Skin of body (tissue), 2 donors: ENCODE data around the gene ETFA. TPM values are rescaled to one million over a fixed set of nuclear protein-coding genes. Genes with fewer than 3 reads are reported as not detected.

Experiments
- DNase-seq: peaks from one replicate; lab custom pipeline; 2025; lab: John Stamatoyannopoulos, UW
- total RNA-seq: library from RNA; depleted of rRNA; stranded (reverse); fragments of >200 nt; gene quantifications from one replicate; pipeline ENCODE4 v1.2.3, GENCODE V29; 2014

The ETFA gene
- 71.6 TPM for total RNA-seq

DNA sequence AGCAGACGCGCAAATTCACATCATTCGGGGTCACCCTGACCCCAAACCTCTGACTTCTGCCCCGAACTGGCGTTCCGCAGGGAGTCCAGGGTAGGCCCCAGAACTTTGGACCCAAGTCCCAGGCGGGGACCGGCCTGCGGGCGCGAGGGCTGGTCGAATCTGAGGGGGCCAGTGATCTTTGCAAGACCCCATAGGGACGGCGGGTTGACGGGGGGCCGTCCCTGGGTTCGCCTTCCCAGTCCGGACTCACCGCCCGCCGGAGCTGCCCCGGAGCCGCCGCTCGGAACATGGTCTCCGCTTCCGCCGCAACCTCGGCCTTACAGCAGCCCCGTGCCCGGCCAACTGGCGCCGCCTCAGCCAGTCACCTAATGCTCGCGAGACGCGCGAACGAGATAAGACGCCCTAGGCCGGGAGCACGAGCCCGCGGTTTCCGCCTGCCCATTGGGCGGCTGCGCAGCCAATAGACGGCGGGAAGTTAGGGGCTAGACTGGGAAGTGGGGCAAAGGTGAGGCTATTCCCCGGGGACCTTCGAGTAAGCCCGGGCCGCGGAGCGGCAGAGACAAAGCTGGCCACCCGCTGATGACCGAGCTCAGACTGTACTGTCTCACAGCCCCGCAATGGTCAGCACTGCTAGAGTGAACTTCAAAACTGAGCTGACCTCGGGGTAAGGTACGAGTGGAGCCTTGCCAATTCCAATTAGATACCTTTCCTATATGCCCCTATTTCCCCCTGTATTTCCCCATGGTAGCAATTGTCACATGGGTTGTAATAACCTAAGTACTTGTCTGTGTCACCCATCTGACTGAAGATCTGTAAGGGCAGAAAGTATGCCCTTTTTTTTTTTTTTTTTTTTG is at the start of gene ETFA:
Gene ETFA (minus strand): TSS at position 370 of the 854 bp plus-strand sequence. CDS start 81 bp downstream, at position 289.
- DNase-seq: peak; percentile 86

DNA sequence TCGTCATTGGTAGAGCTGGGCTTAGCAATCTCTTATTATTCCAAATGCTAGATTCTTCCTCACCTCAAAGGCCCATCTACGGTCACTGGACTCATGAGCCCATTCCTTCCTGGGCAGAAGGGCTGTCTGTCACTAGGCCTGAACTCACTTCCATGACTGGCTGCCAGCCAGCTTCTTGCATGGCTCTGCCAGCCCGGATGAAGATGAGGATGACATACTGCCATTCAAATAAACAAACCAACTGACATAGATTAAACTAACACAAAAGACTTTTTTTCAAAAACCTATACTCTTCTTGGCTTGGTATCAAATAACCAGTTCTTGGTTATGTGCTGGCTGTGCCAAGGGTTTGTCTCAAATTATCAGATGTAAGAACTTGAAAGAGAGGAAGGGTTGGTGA is 49.1 kb upstream of the ETFA start:
- no peak for DNase-seq

DNA sequence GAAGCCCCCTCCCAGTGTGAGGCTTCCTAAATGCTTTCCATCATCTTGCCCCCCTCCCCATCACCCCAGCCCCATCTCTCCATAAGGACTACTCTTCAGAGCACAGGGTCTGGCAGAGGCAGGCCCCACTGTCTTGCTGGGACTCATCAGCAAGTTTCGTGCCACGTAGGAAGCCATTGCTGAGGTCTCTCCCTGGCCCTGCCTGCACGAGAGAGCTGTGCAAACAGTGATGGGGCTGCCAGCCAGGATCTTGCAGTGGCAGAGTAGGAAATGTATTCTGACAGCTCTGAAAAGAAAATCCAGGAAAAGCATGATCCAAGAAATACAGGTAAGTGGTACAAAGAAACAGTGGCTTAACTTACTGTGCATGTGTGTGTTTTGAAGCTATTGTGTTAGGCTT is 47.9 kb upstream of the ETFA start:
- no peak for DNase-seq

DNA sequence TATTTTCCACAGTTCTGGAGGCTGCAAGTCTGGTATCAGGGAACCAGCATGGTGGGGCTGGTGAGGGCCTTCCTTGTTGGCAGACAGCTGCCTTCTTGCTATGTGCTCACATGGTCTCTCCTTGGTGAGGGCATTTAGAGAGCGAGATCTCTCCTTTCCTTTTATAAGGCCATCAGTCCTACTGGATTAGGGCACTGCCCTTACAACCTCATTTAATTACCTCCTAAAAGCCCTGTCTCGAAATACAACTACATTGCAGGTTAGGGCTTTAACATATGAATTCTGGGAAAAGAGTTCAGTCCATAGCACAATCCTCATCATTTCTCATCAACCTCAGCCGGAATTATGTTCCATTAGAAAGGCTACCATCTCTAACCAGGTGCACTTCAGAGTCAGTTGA is 47.2 kb upstream of the ETFA start:
- no peak for DNase-seq

DNA sequence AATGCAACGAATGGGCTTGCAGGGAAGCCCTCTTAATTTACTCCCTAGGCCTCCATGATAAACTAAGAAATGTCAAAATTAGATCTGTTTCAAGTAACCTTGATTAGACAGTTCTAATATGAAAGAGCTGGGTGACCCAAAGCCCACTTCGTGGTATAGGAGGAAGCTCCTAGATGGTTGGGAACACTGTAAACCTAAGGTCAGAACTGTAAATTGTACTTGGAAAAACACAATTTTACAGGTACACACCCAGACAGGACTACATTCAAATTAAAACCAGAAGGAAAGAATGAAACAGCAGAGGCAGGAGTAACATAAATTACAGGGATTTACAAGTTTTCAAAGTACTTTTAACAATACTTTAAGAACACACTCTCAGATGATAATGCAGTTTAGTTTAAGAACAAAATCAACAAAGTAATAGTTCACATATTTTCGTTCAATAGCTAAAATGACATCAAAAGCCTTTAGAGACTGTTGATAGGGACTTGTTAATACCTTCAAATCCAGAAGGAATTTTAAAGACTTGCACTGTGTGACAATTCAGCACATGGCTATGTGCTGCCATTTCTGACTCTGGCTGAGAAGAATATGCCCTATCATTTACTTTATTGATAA is 43.7 kb upstream of the ETFA start:
- no peak for DNase-seq

DNA sequence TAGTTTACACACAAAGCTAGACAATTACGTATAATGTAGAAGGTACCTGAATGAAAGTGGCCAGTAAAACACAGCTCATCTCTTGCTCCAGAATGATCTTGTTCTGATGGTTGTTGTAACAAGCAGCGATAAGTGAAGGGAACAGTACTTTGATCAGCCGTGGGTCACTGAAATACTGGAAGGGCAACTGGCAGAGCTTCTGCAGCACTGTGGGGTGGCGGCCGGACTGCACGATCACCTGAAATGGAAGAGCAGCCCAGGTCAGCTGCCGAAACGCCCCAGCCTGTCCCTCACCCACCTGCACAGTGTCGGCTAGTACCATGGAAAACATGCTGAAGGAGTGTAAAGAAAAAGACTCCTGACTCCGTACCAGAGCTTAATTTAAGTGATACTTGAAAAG is 42.6 kb upstream of the ETFA start:
- no peak for DNase-seq

DNA sequence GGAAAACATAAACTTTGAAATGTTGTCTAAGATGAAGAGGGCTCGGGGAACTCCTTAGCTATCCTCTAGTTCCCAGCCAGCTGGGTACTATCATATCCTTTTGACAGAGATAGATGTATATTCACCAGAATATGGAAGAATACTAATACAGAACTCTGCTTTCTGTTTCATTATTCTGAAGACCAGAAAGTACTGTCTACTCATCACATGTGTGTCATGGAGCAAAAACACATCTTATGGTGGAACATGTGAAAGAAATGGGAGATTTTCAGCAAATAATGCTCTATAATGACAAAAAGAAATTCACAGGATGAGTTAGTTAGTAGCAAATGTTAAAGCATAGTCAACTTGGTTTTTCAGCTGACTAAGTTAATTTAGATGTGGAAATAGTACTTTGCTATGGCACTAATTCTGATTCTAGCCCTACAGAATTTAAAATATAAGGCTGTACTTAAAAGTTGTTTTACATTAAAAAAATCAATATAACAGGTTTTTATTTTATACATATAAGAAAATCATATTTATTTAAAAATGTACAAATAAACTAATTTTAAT is 41.8 kb upstream of the ETFA start:
- no peak for DNase-seq

DNA sequence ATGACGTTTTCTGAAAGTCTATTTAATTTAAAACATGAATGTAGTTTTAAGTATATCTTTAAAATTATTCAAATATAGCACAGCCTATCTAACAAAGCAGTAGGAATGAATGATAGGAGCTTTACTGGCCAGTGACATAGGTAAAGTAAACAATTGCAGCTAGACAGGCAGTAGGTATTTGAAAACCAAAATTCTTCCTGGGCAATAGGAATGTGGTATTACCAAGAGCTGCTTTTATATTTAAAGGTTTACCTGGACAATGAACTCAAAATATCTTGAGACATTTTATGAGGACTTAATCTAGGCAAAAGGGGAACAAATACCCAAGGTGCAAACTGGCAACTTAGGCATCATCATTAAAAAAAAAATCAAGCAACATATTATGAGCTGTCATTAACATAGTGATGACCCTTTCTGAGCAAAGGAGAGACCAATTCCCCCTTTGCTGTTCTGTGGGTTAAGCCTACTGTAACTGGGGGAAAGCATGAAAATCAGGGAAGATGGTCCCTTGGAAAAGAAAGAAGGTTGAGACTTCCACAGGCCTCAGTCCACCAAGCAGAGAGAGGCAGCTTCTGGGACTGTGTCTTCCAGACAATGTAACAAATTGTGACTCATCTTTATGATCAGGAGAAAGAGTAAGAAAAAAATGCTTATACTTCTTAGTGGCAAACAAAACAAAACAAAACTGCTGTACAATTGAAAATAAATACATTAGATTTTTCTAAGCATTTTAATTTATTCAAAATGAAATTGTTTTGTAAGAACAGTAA is 38.2 kb upstream of the ETFA start:
- no peak for DNase-seq

DNA sequence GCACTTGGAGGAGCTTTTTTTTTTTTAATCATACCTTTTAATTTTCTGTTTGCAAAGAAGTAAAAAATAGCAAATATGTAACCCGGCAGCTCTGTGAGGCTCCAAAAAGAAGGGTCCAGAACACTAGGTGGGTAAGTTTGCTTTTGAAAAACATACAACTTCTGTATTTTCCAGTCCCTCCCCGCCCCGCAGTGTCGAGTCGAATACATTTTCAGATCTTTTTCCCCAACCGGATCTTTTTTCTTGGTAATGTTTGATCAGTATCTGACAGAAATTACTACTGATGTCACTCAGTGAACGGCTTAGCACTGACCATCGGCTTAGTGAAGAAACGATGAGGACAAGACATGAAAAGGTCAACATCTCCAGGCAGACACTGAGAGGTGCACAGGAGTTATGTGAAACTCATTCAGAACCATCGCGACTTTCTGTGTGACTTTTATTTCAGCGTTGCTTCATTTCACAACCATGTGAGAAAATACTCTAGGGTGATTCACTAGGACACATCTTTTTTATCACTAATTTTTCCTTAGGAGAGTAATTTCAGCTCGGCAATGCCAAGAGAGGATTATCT is 36.3 kb upstream of the ETFA start:
- no peak for DNase-seq

DNA sequence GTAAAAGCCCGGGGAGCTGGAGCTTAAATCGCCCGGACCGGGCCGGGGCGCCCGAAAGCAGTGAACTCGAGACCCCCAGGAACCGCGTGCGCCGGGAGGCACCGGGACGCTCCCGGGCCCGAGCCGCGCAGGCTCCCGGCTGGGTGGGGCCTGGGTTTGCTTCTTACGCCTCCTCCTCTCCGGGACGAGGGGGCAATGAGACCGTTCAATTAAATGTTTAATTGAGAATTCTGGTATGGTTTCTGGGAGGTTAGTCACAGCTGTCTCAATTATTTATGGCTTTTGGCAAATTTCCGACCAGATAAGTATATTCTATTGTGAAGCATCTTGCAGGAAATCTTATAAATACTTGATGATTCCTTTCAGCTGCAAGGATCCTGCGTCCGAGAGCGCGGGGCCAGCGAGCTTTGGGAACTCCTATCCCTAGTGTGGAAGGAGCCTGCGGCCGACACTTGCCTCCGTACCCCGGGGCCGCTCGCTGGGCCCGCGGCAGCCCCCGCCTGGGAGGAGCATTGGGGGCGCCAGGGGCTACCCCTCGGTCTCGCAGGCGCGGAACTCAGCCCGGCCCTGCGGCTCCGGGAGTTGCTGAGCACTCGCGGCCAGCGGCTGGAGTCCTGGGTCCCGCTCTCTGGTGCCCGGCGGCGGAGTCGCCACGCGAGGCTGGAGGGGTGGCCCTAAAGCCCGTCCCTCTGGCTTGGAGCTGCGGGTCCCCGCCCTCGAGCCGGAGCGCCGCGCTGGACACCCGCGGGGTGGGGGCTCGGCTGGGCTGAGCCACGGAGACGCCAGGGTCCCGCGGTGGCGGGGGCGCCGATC is 35.6 kb upstream of the ETFA start:
- no peak for DNase-seq

DNA sequence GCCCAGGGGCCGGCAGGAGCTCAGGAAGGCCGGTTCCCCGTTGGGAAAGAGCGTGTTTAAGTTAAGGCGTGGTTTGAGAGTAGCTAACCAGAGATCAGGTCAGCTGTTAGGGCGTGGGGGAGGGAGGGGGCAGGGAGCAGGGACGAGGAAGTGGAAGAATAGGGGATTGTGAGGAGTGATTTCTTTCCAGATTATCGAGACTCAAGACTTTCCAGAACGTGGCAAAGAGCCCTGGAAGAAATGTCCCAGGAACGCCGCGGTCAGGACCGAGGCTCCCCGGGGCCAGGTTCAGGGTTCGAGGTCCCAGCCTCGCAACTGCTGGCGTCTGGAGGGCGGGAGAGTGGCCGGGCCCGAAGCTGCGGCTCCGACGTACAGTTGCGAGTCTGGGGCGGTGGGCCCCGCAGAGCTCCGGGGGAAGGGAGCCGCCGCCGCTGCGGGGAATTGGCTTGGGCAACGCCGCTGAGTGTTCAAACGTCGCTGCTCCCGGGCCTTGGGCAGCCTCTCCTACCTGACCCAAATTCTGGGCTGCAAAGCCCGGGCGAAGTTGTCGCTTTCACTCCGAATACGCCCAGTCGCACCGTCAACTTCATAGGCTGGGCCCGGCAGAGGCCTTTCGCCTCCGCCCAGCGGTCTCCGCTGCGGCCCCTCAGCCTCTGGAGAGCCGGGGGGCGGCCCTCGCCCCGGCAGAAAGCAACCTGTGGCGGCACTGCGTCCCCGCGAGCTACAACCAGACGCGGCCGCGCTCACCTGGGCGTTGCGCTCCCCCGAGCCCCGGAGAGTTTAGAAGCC is 34.8 kb upstream of the ETFA start:
- no peak for DNase-seq

DNA sequence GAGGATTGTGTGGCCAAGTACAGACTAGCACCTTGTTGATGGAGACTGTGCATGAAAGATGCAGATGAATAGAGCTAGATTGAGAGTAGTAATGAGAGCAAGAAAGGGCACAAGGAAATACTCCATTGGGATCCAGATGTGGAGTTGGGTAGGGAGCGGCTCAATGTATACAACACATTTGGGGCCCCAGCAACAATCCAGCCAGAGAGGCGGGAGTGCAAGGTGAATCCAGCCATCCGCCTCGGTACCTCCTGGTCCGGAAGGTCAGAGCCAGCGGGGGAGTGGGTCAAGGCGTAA is 34.3 kb upstream of the ETFA start:
- DNase-seq: no peak

DNA sequence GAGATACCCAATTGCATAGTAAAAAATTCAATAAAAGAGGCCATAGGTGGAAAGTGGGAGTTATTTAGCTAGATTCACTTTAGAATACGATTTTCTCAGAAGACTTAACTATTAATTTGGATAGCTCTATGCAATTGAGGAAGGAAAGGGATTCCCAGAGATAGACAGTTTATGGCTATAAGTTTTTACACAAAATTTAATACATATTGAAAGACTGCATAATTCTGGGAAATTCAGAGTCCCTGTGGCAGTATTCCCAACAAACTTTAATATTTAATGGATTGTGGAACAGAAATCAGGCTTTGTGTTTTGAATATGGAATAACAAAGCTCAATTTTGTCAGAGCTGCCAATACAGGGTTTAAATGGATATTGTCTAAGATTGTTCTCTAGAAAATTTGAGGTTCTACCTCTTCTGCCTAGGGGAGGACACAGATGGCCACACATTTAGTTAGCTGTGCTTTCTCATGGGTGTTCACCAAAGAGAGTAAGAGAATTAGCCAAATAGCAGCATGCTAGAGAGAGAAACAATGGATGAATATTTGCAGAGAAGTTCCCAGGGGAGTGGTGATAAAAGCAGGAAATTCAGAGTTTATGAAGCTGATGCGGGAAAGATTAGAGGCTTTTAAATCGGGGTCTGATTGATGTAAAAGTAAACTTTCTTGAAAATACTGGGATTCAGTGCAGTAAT is 33.8 kb upstream of the ETFA start:
- DNase-seq: no peak

DNA sequence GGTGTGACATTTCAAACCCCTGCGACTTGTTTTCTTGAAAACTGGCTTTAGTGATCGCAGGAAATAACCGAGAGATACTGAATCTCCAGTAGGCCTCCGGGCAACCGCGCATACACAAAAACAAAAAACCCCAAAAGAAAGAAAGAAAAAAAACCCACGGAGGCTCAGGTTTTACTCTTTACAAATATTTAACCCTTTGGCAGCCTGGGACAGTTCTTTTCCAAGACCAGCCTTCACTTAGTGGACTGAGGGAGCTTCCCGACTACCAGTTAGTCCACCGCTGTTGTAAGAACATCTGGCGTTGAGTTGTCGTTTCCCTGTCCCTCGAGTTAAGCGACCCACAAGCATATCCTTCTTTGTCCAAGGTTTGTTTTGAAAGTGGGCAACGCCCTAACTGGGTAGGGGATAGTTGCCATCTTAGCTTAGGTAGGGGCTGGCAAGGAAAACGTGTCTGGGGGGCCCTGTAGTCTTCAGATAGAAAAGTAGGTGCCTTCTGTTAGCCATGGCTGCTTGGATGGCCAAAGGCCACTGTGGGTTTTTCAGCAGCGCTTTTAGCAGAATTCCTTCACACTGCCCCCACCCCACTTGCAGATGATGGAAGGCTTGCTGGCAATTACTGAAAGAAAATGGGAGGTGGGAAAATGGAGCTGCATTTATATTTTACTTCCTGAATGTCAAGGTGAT is 32.2 kb upstream of the ETFA start:
- no peak for DNase-seq

DNA sequence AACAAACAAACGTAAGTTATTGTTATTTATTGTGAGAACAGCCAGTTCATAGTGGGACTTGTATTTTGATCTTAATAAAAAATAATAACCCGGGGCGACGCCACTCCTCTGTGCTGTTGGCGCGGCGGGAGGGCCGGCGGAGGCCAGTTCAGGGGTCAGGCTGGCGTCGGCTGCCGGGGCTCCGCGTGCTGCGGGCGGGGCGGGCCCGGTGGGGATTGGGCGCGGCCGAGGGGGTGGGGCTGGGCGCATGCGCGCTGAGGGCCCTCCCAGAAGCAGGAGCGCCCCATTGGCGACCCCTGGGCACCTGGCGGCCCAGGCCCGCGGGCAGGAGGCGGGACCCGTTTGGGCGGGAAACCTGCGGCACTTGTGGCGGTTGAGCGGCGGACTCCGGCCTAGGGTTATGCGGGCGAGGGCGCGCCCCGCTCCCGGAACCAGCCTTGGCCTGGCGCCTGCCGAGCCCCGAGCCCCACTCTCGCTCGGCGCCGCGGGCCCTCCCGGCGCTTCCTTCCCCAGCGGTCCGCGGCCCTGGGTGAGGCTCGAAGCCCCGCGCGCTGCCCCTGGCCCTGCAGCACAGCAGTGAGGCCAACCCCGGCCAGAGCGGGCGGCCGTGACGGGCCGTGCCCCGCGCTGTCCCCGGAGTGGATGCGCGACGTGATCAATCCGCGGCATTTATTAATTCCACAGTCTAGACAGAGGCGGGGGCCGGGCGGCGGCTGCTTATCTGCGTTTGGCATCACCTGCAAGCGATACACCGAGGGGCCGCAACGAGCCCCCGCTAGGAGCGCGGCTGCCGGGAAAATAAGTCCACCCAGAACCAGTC is 31.3 kb upstream of the ETFA start:
- no peak for DNase-seq

DNA sequence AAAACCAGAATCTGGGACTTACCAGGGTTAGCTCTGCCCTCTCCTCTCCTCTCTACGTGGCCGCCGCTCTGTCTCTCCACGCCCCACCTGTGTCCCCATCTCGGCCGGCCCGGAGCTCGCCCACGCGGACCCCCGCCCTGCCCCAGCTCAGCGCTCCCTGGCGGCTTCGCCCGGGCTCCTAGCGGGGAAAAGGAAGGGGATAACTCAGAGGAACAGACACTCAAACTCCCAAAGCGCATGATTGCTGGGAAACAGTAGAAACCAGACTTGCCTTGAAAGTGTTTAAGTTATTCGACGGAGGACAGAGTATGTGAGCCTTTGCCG is 30.8 kb upstream of the ETFA start:
- no peak for DNase-seq

DNA sequence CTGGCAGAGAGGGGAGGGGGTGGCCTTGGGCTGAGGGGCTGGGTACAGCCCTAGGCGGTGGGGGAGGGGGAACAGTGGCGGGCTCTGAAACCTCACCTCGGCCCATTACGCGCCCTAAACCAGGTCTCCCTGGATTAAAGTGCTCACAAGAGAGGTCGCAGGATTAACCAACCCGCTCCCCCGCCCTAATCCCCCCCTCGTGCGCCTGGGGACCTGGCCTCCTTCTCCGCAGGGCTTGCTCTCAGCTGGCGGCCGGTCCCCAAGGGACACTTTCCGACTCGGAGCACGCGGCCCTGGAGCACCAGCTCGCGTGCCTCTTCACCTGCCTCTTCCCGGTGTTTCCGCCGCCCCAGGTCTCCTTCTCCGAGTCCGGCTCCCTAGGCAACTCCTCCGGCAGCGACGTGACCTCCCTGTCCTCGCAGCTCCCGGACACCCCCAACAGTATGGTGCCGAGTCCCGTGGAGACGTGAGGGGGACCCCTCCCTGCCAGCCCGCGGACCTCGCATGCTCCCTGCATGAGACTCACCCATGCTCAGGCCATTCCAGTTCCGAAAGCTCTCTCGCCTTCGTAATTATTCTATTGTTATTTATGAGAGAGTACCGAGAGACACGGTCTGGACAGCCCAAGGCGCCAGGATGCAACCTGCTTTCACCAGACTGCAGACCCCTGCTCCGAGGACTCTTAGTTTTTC is 30.2 kb upstream of the ETFA start:
- no peak for DNase-seq
